ENCODE results near the gene AKAP6. TPM values are rescaled to one million over a fixed set of nuclear protein-coding genes. Genes with fewer than 3 reads are reported as not detected.

AKAP6 gene
- total RNA-seq, 1 donor from 2014 or later = 0.51 TPM

GRCh38 chr14:32417956-32418552 is 89.0 kb downstream of the AKAP6 start:
- no peaks in the 10 kb centered on the region for H3K9me3 Mint-ChIP-seq
- H3K4me1 Mint-ChIP-seq = no peaks in the 10 kb centered on the region
- no peak overlapping the region for H3K27ac Mint-ChIP-seq
- no peak overlapping the region for H3K4me3 Mint-ChIP-seq
- intact Hi-C loops (cut with micrococcal nuclease) = no loop called here
- no peak for DNase-seq
- no peaks in the 10 kb centered on the region for H3K36me3 Mint-ChIP-seq (ENCODE audit: low read depth)
- H3K27me3 Mint-ChIP-seq = peaks cover 2% of the 10 kb centered on the region

- Mint-ChIP-seq H3K9me3 (no peaks in the 10 kb centered on the region), H3K4me3 (no peak overlapping the region), H3K27me3 (peaks cover 2% of the 10 kb centered on the region), H3K27ac (no peak overlapping the region), H3K4me1 (no peaks in the 10 kb centered on the region), H3K36me3 (ENCODE audit: low read depth) (no peaks in the 10 kb centered on the region)
- intact Hi-C loops (cut with micrococcal nuclease) = no loop called here
- DNase-seq = no peak
These were observed 90.3 kb downstream of the AKAP6 start for GRCh38 chr14:32419429-32419828.

GRCh38 chr14:32421781-32422180 is 92.7 kb downstream of the AKAP6 start:
- intact Hi-C loops (cut with micrococcal nuclease) = no loop called here

GRCh38 chr14:32422440-32422839 is 93.3 kb downstream of the AKAP6 start:
- H3K4me1 Mint-ChIP-seq = no peaks in the 10 kb centered on the region
- H3K36me3 Mint-ChIP-seq (ENCODE audit: low read depth) = no peaks in the 10 kb centered on the region
- DNase-seq = no peak
- H3K4me3 Mint-ChIP-seq = no peak overlapping the region
- no peaks in the 10 kb centered on the region for H3K27me3 Mint-ChIP-seq
- intact Hi-C loops (cut with micrococcal nuclease) = no loop called here
- no peaks in the 10 kb centered on the region for H3K9me3 Mint-ChIP-seq
- H3K27ac Mint-ChIP-seq = no peak overlapping the region

More at GRCh38 chr14:32421781-32422180, 92.7 kb downstream of the AKAP6 start:
- H3K27ac Mint-ChIP-seq = no peak overlapping the region
- H3K4me1 Mint-ChIP-seq = no peaks in the 10 kb centered on the region
- no peaks in the 10 kb centered on the region for H3K9me3 Mint-ChIP-seq
- no peaks in the 10 kb centered on the region for H3K27me3 Mint-ChIP-seq
- H3K4me3 Mint-ChIP-seq = no peak overlapping the region
- DNase-seq = no peak
- H3K36me3 Mint-ChIP-seq (ENCODE audit: low read depth) = no peaks in the 10 kb centered on the region

GRCh38 chr14:32426028-32426427 is 96.9 kb downstream of the AKAP6 start:
- no peaks in the 10 kb centered on the region for H3K9me3 Mint-ChIP-seq
- H3K36me3 Mint-ChIP-seq (ENCODE audit: low read depth) = no peaks in the 10 kb centered on the region
- H3K27ac Mint-ChIP-seq = no peak overlapping the region
- DNase-seq = no peak
- no peak overlapping the region for H3K4me3 Mint-ChIP-seq
- intact Hi-C loops (cut with micrococcal nuclease) = no loop called here
- no peaks in the 10 kb centered on the region for H3K27me3 Mint-ChIP-seq
- H3K4me1 Mint-ChIP-seq = no peaks in the 10 kb centered on the region

GRCh38 chr14:32426586-32427388 is 97.7 kb downstream of the AKAP6 start:
- Mint-ChIP-seq H3K27ac (no peak overlapping the region), H3K36me3 (ENCODE audit: low read depth) (no peaks in the 10 kb centered on the region), H3K4me3 (no peak overlapping the region), H3K27me3 (no peaks in the 10 kb centered on the region), H3K9me3 (no peaks in the 10 kb centered on the region), H3K4me1 (no peaks in the 10 kb centered on the region)
- DNase-seq = no peak
- intact Hi-C loops (cut with micrococcal nuclease) = no loop called here

GRCh38 chr14:32427726-32428528 is 98.8 kb downstream of the AKAP6 start:
- no peaks in the 10 kb centered on the region for H3K9me3 Mint-ChIP-seq
- no peaks in the 10 kb centered on the region for H3K27me3 Mint-ChIP-seq
- H3K36me3 Mint-ChIP-seq (ENCODE audit: low read depth) = no peaks in the 10 kb centered on the region
- DNase-seq = no peak
- intact Hi-C loops (cut with micrococcal nuclease) = no loop called here
- H3K4me3 Mint-ChIP-seq = no peak overlapping the region
- no peaks in the 10 kb centered on the region for H3K4me1 Mint-ChIP-seq
- H3K27ac Mint-ChIP-seq = no peak overlapping the region

GRCh38 chr14:32428875-32429274 is 99.8 kb downstream of the AKAP6 start:
- intact Hi-C loops (cut with micrococcal nuclease) = no loop called here
- H3K27ac Mint-ChIP-seq = no peak overlapping the region

GRCh38 chr14:32430326-32430725 is 101.2 kb downstream of the AKAP6 start:
- H3K9me3 Mint-ChIP-seq = no peaks in the 10 kb centered on the region
- no peak overlapping the region for H3K4me3 Mint-ChIP-seq
- DNase-seq = no peak
- no peaks in the 10 kb centered on the region for H3K4me1 Mint-ChIP-seq
- H3K27ac Mint-ChIP-seq = no peak overlapping the region
- intact Hi-C loops (cut with micrococcal nuclease) = no loop called here
- H3K36me3 Mint-ChIP-seq (ENCODE audit: low read depth) = no peaks in the 10 kb centered on the region
- no peaks in the 10 kb centered on the region for H3K27me3 Mint-ChIP-seq

More at GRCh38 chr14:32428875-32429274, 99.8 kb downstream of the AKAP6 start:
- H3K4me3 Mint-ChIP-seq = no peak overlapping the region
- H3K27me3 Mint-ChIP-seq = no peaks in the 10 kb centered on the region
- H3K36me3 Mint-ChIP-seq (ENCODE audit: low read depth) = no peaks in the 10 kb centered on the region
- no peaks in the 10 kb centered on the region for H3K4me1 Mint-ChIP-seq
- DNase-seq = no peak
- no peaks in the 10 kb centered on the region for H3K9me3 Mint-ChIP-seq

GRCh38 chr14:32432813-32433538 is 103.9 kb downstream of the AKAP6 start:
- Mint-ChIP-seq H3K9me3 (no peaks in the 10 kb centered on the region), H3K36me3 (ENCODE audit: low read depth) (no peaks in the 10 kb centered on the region), H3K4me3 (no peak overlapping the region)

GRCh38 chr14:32434180-32434579 is 105.1 kb downstream of the AKAP6 start:
- H3K4me1 Mint-ChIP-seq = peaks cover 11% of the 10 kb centered on the region
- intact Hi-C loops (cut with micrococcal nuclease) = no loop called here
- peaks cover 2% of the 10 kb centered on the region for H3K9me3 Mint-ChIP-seq
- no peaks in the 10 kb centered on the region for H3K27me3 Mint-ChIP-seq
- no peak overlapping the region for H3K4me3 Mint-ChIP-seq
- DNase-seq = no peak
- no peaks in the 10 kb centered on the region for H3K36me3 Mint-ChIP-seq (ENCODE audit: low read depth)
- no peak overlapping the region for H3K27ac Mint-ChIP-seq

More at GRCh38 chr14:32432813-32433538, 103.9 kb downstream of the AKAP6 start:
- DNase-seq = no peak
- Mint-ChIP-seq H3K4me1 (peaks cover under 1% of the 10 kb centered on the region), H3K27ac (no peak overlapping the region), H3K27me3 (no peaks in the 10 kb centered on the region)
- intact Hi-C loops (cut with micrococcal nuclease) = no loop called here

- intact Hi-C loops (cut with micrococcal nuclease) = no loop called here
- Mint-ChIP-seq H3K4me1 (peaks cover 11% of the 10 kb centered on the region), H3K36me3 (ENCODE audit: low read depth) (no peaks in the 10 kb centered on the region), H3K27ac (no peak overlapping the region), H3K27me3 (no peaks in the 10 kb centered on the region), H3K9me3 (peaks cover 4% of the 10 kb centered on the region), H3K4me3 (no peak overlapping the region)
- DNase-seq = no peak
These were observed 105.8 kb downstream of the AKAP6 start for GRCh38 chr14:32434880-32435279.

- intact Hi-C loops (cut with micrococcal nuclease) = no loop called here
- no peak overlapping the region for H3K4me3 Mint-ChIP-seq
- no peak for DNase-seq
- no peaks in the 10 kb centered on the region for H3K36me3 Mint-ChIP-seq (ENCODE audit: low read depth)
- no peaks in the 10 kb centered on the region for H3K27me3 Mint-ChIP-seq
- no peak overlapping the region for H3K27ac Mint-ChIP-seq
- H3K4me1 Mint-ChIP-seq = peaks cover 11% of the 10 kb centered on the region
- H3K9me3 Mint-ChIP-seq = peaks cover 4% of the 10 kb centered on the region
These were observed 106.3 kb downstream of the AKAP6 start for GRCh38 chr14:32435411-32435810.

Measured in activated CD4-positive, alpha-beta T cell treated with anti-CD3 and anti-CD28 coated beads, Interleukin-2, amount 10 ng/mL, durations not matched to agents 24 days and 14 days (primary cell).